GM06990 (cell line): ENCODE data around the gene LYPD6.

Experiments used
- DNase-seq: peaks from one replicate; pipeline ENCODE4 v3.0.0-alpha.2; 2011; ENCODE audit not compliant: insufficient read length; ENCODE audit errors: extremely low read depth
- H3K27me3 ChIP-seq: replicated peaks from 2 replicates; pipeline ENCODE4 v1.6.0; 2011; ENCODE audit warnings: low read length; ENCODE audit not compliant: control insufficient read depth, insufficient read depth
- H3K36me3 ChIP-seq: 2 replicates; pipeline ENCODE4 v1.5.1; 2011; ENCODE audit warnings: low read length; ENCODE audit not compliant: control insufficient read depth, insufficient read depth
- H3K4me3 ChIP-seq: replicated peaks from 2 replicates; pipeline ENCODE4 v1.5.1; 2011; ENCODE audit warnings: low read depth, mild to moderate bottlenecking, control low read depth, low read length
- TF ChIP-seq, protein P1 (sequence below): IDR thresholded peaks from 2 replicates; pipeline ENCODE4 v1.5.1; 2011; ENCODE audit warnings: low read length, control low read depth, mild to moderate bottlenecking, inconsistent platforms; ENCODE audit not compliant: insufficient read depth, poor library complexity, severe bottlenecking

LYPD6 gene

GRCh38 chr2:149446748-149447147 is 116.4 kb downstream of the LYPD6 start:
- Histone ChIP-seq H3K27me3 (no peaks in the 10 kb centered on the region), H3K4me3 (no peak overlapping the region), H3K36me3 (no peaks in the 10 kb centered on the region)
- TF ChIP-seq, protein P1, sequence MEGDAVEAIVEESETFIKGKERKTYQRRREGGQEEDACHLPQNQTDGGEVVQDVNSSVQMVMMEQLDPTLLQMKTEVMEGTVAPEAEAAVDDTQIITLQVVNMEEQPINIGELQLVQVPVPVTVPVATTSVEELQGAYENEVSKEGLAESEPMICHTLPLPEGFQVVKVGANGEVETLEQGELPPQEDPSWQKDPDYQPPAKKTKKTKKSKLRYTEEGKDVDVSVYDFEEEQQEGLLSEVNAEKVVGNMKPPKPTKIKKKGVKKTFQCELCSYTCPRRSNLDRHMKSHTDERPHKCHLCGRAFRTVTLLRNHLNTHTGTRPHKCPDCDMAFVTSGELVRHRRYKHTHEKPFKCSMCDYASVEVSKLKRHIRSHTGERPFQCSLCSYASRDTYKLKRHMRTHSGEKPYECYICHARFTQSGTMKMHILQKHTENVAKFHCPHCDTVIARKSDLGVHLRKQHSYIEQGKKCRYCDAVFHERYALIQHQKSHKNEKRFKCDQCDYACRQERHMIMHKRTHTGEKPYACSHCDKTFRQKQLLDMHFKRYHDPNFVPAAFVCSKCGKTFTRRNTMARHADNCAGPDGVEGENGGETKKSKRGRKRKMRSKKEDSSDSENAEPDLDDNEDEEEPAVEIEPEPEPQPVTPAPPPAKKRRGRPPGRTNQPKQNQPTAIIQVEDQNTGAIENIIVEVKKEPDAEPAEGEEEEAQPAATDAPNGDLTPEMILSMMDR, result no peak
- DNase-seq, result no peak

DNA sequence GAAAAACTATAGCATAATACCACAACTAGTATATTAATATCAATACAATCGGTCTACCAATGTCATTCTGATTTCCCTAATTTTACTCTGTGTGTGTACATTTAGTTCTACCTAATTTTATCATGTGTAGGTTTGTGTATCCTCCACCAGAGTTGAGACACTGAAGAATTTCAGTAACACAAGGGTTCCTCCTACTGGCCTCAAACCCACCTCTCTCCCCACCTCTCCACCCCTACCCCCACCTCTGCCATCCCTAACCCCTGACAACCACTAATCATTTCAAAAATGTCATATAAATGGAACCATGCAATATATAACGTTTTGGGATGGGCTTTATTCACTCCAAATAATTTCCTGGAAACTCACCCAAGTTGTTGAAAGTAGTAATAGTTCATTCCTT is 117.9 kb downstream of the LYPD6 start:
- DNase-seq, result no peak
- Histone ChIP-seq H3K4me3 (no peak overlapping the region), H3K36me3 (no peaks in the 10 kb centered on the region), H3K27me3 (no peaks in the 10 kb centered on the region)
- TF ChIP-seq, protein P1, result no peak

GRCh38 chr2:149449017-149449416 is 118.6 kb downstream of the LYPD6 start:
- Histone ChIP-seq H3K36me3 (no peaks in the 10 kb centered on the region), H3K4me3 (no peak overlapping the region), H3K27me3 (no peaks in the 10 kb centered on the region)
- no peak for DNase-seq
- TF ChIP-seq, protein P1, result no peak

- TF ChIP-seq, protein P1, result no peak
- DNase-seq, result no peak
- no peaks in the 10 kb centered on the region for H3K36me3 ChIP-seq
- no peaks in the 10 kb centered on the region for H3K27me3 ChIP-seq
- H3K4me3 ChIP-seq, result no peak overlapping the region
Observed at GRCh38 chr2:149451417-149452165, 121.2 kb downstream of the LYPD6 start.

DNA sequence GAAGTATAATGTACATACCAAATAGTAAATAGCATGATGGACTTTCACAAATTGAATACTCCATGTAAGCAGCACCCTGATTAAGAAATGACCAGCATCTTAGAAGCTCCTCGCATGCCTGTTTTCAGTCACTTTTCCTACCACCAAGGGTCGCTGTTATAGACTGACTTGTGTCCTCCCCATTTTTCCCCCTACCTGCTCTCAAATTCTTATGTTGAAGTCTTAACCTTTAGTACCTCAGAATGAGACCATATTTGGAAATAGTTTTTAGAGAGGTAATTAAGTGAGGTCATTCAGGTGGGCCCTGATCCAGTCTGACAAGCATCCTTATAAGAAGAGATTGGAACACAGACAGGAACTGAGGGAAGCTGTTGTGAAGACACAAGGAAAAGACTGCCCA is 125.9 kb downstream of the LYPD6 start:
- H3K36me3 ChIP-seq, result no peaks in the 10 kb centered on the region
- H3K4me3 ChIP-seq, result no peak overlapping the region
- no peaks in the 10 kb centered on the region for H3K27me3 ChIP-seq
- TF ChIP-seq, protein P1, result no peak
- no peak for DNase-seq
